DMS 273 (cell line): Measurements from ENCODE around the gene UQCRH.
"Not testable (repeated sequence)": the region's sequence is repeated elsewhere in the genome, so short reads cannot be mapped to it uniquely, and the experiment has no call there.

ENCODE experiments used
- DNase-seq: peaks from one replicate; lab custom pipeline; 2025; ENCODE audit not compliant: unreplicated experiment; lab: John Stamatoyannopoulos, UW

Gene UQCRH

GRCh38 chr1:46331786-46332540, 28.5 kb downstream of the UQCRH start:
- DNase-seq, result not testable (repeated sequence)

DNA sequence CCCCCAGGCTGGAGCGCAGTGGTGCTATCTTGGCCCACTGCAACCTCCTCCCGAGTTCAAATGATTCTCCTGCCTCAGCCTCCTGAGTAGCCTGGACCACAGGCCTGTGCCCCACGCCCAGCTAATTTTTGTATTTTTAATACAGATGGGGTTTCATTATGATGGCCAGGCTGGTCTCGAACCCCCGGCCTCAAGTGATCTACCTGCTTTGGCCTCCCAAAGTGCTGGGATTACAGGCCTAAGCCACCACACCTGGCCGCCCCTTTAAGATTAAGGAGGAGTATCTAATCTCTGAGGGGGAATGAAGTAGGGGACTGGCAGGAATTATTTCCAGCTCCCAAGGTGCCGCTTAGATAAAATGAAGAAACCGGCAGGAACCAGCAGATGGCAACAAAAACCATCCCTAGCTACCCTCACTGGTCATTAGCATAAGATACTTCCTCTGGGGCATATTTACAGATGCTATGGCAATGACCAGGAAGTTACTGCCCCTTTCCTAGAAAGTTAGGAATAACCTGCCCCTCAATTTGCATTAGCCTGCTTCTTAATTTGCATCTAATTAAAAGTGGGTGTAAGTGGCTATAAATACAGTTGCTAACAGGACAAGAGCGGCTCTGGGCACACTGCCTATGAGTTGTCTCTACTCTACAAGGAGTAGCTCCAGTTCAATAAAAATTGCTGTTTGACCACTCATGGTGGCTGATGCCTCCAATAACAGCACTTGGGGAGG, 30.0 kb downstream of the UQCRH start:
- DNase-seq, result peak; percentile 75

GRCh38 chr1:46334030-46334384, 30.5 kb downstream of the UQCRH start:
- no peak for DNase-seq

- no peak for DNase-seq
These were observed 31.6 kb downstream of the UQCRH start for GRCh38 chr1:46335081-46335480.

- not testable (repeated sequence) for DNase-seq
These were observed 33.9 kb downstream of the UQCRH start for GRCh38 chr1:46337409-46337808.

DNA sequence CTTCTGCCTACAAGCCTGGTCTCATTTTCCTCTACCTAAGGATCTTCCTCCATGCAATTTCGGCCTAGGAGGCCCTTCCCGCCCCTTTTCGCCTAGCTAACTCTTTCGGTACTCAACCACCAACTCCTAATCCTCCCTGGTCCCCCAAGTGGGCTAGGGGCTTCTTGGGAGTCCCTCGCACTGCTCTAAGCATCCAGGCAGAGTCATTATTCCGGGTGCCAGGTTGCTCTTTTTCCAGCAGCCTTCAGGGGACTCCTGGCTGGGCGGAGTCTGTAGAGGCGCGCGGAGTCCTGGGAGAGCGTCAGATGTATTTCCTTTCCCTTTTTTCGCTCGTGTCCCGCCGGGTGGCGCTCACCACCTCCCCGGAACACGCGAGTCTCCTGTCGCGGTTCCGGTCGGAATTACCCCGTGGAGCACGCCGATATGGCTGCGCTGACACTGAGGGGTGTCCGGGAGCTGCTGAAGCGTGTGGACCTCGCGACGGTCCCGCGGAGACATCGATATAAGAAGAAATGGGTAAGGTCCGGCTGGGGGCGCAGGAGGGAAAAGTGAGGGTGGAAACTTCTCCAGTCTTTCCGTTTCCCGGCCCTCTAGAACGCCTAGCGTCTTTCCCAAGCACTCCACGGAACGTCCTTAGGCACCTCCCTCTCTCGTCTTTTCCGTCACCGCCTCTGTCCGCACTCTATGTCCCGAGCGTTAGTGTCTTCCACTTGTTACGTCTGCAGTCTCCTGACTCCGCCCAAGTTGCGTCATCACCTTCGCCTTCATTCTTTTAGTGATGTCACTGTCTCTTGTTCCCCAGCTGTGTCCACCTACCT, 37.1 kb downstream of the UQCRH start, which contains the start of gene NSUN4:
Gene NSUN4, plus strand, starts transcription at position 404 of the 818 bp plus-strand sequence. Its CDS starts 20 bp downstream, at position 424.
- DNase-seq, result peak; percentile 97

GRCh38 chr1:46341222-46342083, 38.0 kb downstream of the UQCRH start:
- no peak for DNase-seq

DNA sequence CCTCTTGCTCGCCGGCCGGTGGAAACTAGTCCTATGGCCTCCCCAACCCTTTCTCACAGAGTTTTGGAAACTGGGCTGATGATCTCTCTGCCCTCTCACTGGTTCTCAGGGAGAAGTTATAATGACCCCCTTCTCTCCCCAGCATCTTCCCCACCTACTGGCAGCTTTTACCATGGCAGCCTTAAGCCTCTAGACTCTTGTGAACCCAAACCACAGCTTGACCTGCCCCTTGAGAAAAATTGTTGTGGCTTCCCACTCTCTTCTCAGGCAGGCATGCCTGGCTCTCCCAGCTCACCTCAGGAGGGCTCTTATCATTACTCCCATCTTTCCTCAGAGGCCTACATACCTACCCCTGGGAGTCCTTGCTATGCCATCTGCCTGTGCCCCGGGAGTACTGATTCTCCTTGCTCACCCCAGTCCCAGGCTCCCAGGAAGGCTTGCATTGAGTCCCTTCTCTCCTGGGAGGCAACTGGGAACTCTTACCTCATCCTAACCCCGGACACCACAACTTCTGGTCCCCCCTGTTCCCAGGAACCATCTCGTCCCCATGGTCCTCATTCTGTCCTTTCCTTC, 38.7 kb downstream of the UQCRH start:
- peak; percentile 51 for DNase-seq

GRCh38 chr1:46342677-46343350, 39.3 kb downstream of the UQCRH start:
- no peak for DNase-seq

- DNase-seq, result no peak
These were observed 39.8 kb downstream of the UQCRH start for GRCh38 chr1:46343351-46343695.

- no peak for DNase-seq
These were observed 40.2 kb downstream of the UQCRH start for GRCh38 chr1:46343705-46344104.

DNA sequence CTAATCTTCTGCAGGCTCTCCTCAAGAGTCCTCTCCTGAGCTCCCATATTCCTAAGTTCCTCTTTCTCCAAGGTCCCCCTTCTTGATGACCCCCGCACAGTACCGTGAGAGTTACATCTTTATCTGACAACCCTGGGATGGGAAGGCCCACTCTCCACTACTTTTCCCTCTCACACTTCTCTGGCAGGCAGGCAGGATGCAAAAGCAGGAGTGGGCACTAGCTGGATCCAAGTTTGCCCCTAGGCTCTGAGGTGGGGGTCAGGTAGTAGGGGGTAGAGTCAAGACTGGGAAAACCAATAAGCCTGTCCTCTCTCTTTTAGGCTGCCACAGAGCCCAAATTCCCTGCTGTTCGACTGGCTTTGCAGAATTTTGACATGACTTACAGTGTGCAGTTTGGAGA, 41.0 kb downstream of the UQCRH start:
- no peak for DNase-seq

DNA sequence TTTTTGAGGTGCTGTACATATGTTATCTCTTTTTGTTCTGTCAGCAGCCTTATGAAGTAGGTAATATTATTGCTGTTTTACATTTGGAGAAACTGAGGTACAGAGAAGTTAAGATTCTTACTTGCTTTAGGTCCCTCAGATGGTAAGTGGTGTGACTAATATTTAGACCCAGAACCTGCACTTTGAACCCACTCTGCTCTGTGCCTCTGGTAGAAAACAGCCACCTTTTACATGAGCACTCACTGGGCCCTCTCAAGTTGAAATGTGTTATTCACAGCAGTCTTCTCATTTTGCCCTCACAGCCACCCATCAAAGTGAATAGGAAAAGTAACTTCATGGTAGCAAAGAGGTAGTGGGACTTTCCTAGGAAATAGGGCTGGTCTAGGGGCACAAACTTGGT, 41.8 kb downstream of the UQCRH start:
- no peak for DNase-seq

- no peak for DNase-seq
These were observed 48.9 kb downstream of the UQCRH start for GRCh38 chr1:46352363-46352762.

DNA sequence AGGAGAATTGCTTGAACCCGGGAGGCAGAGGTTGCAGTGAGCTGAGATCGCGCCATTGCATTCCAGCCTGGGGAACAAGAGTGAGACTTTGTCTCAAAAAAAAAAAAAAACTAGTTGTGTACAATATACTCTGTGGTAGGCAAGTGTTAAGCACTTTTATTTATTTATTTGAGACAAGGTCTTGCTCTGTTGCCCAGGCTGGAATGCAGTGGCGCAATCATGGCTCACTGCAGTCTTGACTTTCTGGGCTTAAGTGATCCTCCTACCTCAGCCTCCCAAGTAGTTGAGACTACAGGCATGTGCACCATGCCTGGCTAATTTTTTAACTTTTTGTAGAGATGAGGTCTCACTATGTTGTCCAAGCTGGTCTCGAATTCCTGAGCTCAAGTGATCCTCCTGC, 52.4 kb downstream of the UQCRH start:
- DNase-seq, result not testable (repeated sequence)

DNA sequence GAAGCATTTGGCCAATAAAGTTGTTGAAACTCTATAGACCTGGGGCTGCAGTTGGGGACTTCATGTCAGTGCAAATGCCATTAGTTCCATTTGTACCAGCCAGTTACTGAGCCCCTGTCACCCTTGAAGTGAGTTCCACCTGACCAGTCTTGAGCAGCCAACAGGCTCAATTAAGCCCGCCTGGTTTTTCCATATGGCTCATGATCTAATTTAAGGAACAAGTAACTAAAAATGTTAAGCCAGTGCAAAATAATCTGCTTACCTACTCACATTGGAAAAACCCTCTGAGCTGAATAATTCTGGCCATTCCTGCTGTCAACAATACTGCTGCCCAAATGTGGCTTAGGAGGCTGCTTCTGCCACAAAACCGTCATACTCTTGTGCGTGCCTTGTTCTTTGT, 58.7 kb downstream of the UQCRH start:
- no peak for DNase-seq

DNA sequence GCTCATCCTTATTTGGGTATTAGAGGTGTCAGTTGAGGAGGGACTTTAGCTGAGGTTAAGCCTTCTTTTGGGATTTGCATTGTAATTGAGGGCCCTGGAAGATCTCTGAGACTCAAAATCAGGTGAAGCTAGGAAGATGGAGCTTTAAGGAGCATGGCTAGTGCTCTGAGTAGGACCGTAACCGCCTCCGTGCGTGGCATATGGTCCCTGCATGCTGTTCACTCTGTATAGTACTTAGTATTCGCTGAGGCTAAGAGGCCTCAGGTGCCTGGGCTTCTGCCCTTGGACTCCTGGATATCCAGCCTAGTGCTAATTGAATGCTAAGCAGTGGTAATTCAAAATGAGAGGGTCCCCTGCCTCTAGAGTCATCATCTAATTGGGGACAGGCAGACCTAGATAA, 59.6 kb downstream of the UQCRH start:
- DNase-seq, result peak; percentile 15

GRCh38 chr1:46364612-46365011, 61.1 kb downstream of the UQCRH start:
- DNase-seq, result no peak

DNA sequence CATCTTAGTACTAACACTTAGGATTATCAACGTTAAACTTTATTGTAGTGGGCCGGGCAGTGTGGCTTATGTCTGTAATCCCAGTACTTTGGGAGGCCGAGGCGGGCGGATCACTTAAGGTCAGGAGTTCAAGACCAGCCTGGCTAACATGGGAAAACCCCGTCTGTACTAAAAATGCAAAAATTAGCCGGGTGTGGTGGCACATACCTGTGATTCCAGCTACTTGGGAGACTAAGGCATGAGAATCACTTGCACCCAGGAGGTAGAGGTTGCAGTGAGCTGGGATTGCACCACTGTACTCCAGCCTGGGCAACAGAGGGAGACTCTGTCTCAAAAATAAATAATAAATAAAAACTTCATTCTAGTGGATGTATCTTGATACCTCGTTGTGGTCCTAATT, 62.3 kb downstream of the UQCRH start:
- DNase-seq, result not testable (repeated sequence)
